Fibroblast of villous mesenchyme (primary cell): Measurements from ENCODE around the gene AMPD2. TPM values are rescaled to one million over a fixed set of nuclear protein-coding genes. Genes with fewer than 3 reads are reported as not detected.

Experiments used
- DNase-seq: peaks from one replicate; pipeline ENCODE4 v3.0.0-alpha.2; 2010; ENCODE audit warnings: low read depth
- H3K4me3 ChIP-seq: 2 replicates; pipeline ENCODE4 v1.5.1; 2011; ENCODE audit warnings: low read depth, mild to moderate bottlenecking, low read length
- CTCF ChIP-seq: IDR thresholded peaks from 2 replicates; pipeline ENCODE4 v1.5.1; 2012; ENCODE audit warnings: low read depth, mild to moderate bottlenecking, low read length; ENCODE audit not compliant: insufficient read depth
- total RNA-seq: library from RNA; depleted of rRNA; stranded (reverse); fragments of >200 nt; gene quantifications from 2 replicates; pipeline ENCODE4 v1.2.3, GENCODE V29; 2012

The AMPD2 gene
- total RNA-seq, 1 donor = 107 TPM

GRCh38 chr1:109640285-109640865 lies 20.7 kb downstream of the AMPD2 start:
- peak; percentile 92 for TF ChIP-seq CTCF
- peak; percentile 70 for DNase-seq
- no peak overlapping the region for H3K4me3 ChIP-seq

GRCh38 chr1:109641078-109641740 lies 21.6 kb downstream of the AMPD2 start:
- TF ChIP-seq CTCF = no peak
- no peak for DNase-seq
- H3K4me3 ChIP-seq = no peak overlapping the region

GRCh38 chr1:109641861-109642260 lies 22.2 kb downstream of the AMPD2 start:
- TF ChIP-seq CTCF = no peak
- DNase-seq = no peak
- no peak overlapping the region for H3K4me3 ChIP-seq

- no peak for DNase-seq
- no peak for TF ChIP-seq CTCF
Measured at GRCh38 chr1:109642626-109643025, 23.0 kb downstream of the AMPD2 start.

GRCh38 chr1:109643385-109644230 lies 24.0 kb downstream of the AMPD2 start:
- H3K4me3 ChIP-seq = no peak overlapping the region
- TF ChIP-seq CTCF = peak; percentile 94
- peak; percentile 74 for DNase-seq

More at GRCh38 chr1:109642626-109643025, 23.0 kb downstream of the AMPD2 start:
- no peak overlapping the region for H3K4me3 ChIP-seq

- TF ChIP-seq CTCF = no peak
- H3K4me3 ChIP-seq = no peak overlapping the region
- peak; percentile 11 for DNase-seq
Measured at GRCh38 chr1:109644670-109645069, 25.0 kb downstream of the AMPD2 start.
